Kidney (tissue), 14 donors: ENCODE measurements around the gene AP2A2. TPM values are rescaled to one million over a fixed set of nuclear protein-coding genes. Genes with fewer than 3 reads are reported as not detected.

Experiments
- DNase-seq, 5 donors: peaks; one replicate each; pipeline ENCODE4 v3.0.0-alpha.2; 2013 to 2020
- FAIRE-seq: peaks from 2 replicates; lab custom pipeline; 2012; peaks lifted over from hg19 to GRCh38; lab: Jason Lieb, UNC
- H3K27ac ChIP-seq, 2 donors: one replicate each; pipeline ENCODE4 v1.7.0; 2013; ENCODE audit warnings: low read depth in 2 of 2, low read length in 2 of 2, inconsistent platforms in 1 of 2
- H3K27me3 ChIP-seq: one replicate; pipeline ENCODE4 v1.7.1; 2013; ENCODE audit warnings: low read length, inconsistent platforms; ENCODE audit not compliant: control insufficient read depth, insufficient read depth
- H3K36me3 ChIP-seq, 3 donors: one replicate each; pipeline versions ENCODE4 v1.7.0 to v1.7.1; 2013; ENCODE audit warnings: low read length in 3 of 3, control low read depth in 1 of 3, inconsistent platforms in 1 of 3; ENCODE audit not compliant: insufficient read depth in 3 of 3, control insufficient read depth in 2 of 3
- H3K4me1 ChIP-seq, 3 donors: one replicate each; pipeline versions ENCODE4 v1.7.0 to v1.7.1; 2013; ENCODE audit warnings: low read length in 3 of 3, inconsistent platforms in 1 of 3, low read depth in 1 of 3; ENCODE audit not compliant: control insufficient read depth in 2 of 3, insufficient read depth in 2 of 3
- H3K4me3 ChIP-seq, 3 donors: one replicate each; pipeline versions ENCODE4 v1.7.0 to v1.8.1; 2013; ENCODE audit warnings: low read length in 3 of 3, control low read depth in 1 of 3, inconsistent platforms in 1 of 3
- H3K9ac ChIP-seq, 3 donors: one replicate each; pipeline versions ENCODE4 v1.7.0 to v1.7.1; 2013; ENCODE audit warnings: low read length in 3 of 3, control low read depth in 1 of 3, inconsistent platforms in 1 of 3
- H3K9me3 ChIP-seq, 3 donors: one replicate each; pipeline versions ENCODE4 v1.7.0 to v1.7.1; 2013; ENCODE audit warnings: low read length in 3 of 3, control low read depth in 1 of 3, inconsistent platforms in 1 of 3; ENCODE audit not compliant: control insufficient read depth in 2 of 3, insufficient read depth in 1 of 3
- CTCF ChIP-seq: IDR thresholded peaks from 3 replicates; pipeline ENCODE4 v1.5.1; 2012; ENCODE audit warnings: mild to moderate bottlenecking, moderate library complexity, borderline replicate concordance; ENCODE audit not compliant: insufficient read depth; ENCODE audit errors: extremely low read depth
- intact Hi-C: fragments of 100-400 bp; cut with DNase I; formaldehyde crosslinking; loops from one replicate; pipeline ENCODE4 v1.11.1; 2022
- polyA plus RNA-seq: library from polyadenylated mRNA; stranded (reverse); fragments of 350-450 nt; fragmentation: Illumina TruSeq; extraction: RNeasy Lipid Tissue Mini Kit (QIAGEN cat#74804); gene quantifications from one replicate; pipeline ENCODE4 v1.2.3, GENCODE V29; 2014; ENCODE audit warnings: low read depth, low replicate concordance; ENCODE audit not compliant: insufficient read depth
- total RNA-seq: library from RNA; stranded (reverse); fragmentation: NEBNext Ultra II Directional; extraction: Animal tissue kit (Norgen Biotek cat#: 25700); gene quantifications from one replicate; pipeline ENCODE4 v1.2.1, GENCODE V29; 2021
- donor health status: control.
- donor health status: control.
- donor health status: control.
- donor health status: control.
- donor health status: control.
- donor health status: DM: yes; HTN: yes; CAD: no.
- donor health status: Normal renal cell carcinoma (clear cell type).

AP2A2 gene
- total and polyA plus RNA-seq, 2 donors from 2014 or later = 76.5 to 144 TPM

- Histone ChIP-seq H3K27ac (peak overlapping the region; percentile 26 to 47), H3K4me1 (peaks cover 12 to 56% (median 46%) of the 10 kb centered on the region in 3 donors)
Observed at GRCh38 chr11:955154-956063, 29.7 kb downstream of the AP2A2 start.

GRCh38 chr11:957212-957920 lies 31.7 kb downstream of the AP2A2 start:
- peaks cover 2 to 14% (median 11%) of the 10 kb centered on the region in 3 donors for H3K36me3 ChIP-seq
- DNase-seq (no peak), FAIRE-seq (no peak)
- H3K27ac ChIP-seq = peak overlapping the region in 1 of 2 donors; percentile 38
- H3K4me1 ChIP-seq = peaks cover 10 to 50% (median 41%) of the 10 kb centered on the region in 3 donors
- H3K27me3 ChIP-seq = no peaks in the 10 kb centered on the region
- H3K9ac ChIP-seq = no peak overlapping the region
- intact Hi-C loops = no loop called here
- H3K4me3 ChIP-seq = no peak overlapping the region
- no peak for TF ChIP-seq CTCF
- no peaks in the 10 kb centered on the region for H3K9me3 ChIP-seq

More at GRCh38 chr11:955154-956063, 29.7 kb downstream of the AP2A2 start:
- FAIRE-seq (no peak), DNase-seq (no peak)
- intact Hi-C loops = no loop called here
- no peak overlapping the region for H3K9ac ChIP-seq
- peaks cover 2 to 8% (median 8%) of the 10 kb centered on the region in 3 donors for H3K36me3 ChIP-seq
- TF ChIP-seq CTCF = no peak
- H3K4me3 ChIP-seq = peak overlapping the region in 1 of 3 donors; percentile 6
- no peaks in the 10 kb centered on the region for H3K9me3 ChIP-seq
- no peaks in the 10 kb centered on the region for H3K27me3 ChIP-seq

GRCh38 chr11:958101-958500 lies 32.4 kb downstream of the AP2A2 start:
- Histone ChIP-seq H3K4me1 (peaks cover 10 to 46% (median 41%) of the 10 kb centered on the region in 3 donors), H3K27me3 (no peaks in the 10 kb centered on the region), H3K36me3 (peaks cover 2 to 14% (median 11%) of the 10 kb centered on the region in 3 donors), H3K4me3 (no peak overlapping the region), H3K9ac (no peak overlapping the region), H3K27ac (no peak overlapping the region), H3K9me3 (no peaks in the 10 kb centered on the region)
- DNase-seq = no peak
- no peak for TF ChIP-seq CTCF
- no peak for FAIRE-seq
- intact Hi-C loops = no loop called here
